ENCODE results near the gene DPF3. TPM values are rescaled to one million over a fixed set of nuclear protein-coding genes. Genes with fewer than 3 reads are reported as not detected.

The DPF3 gene
- total RNA-seq, 4 donors from 2014 or later, result under 0.01 to 2.7 (median 0.61) TPM; not detected in 1

- H3K4me1 ChIP-seq, result no peaks in the 10 kb centered on the region
- no peak overlapping the region for H3K4me3 ChIP-seq
- H3K27me3 ChIP-seq, result no peaks in the 10 kb centered on the region
- WGBS, 2 donors, result 67 to 77% methylated on average over 4 to 6 of the region's 6 CpGs
- no peaks in the 10 kb centered on the region for H3K36me3 ChIP-seq
- no peak for DNase-seq
- TF ChIP-seq POLR2A (IDR thresholded peaks at IDR 0.05), result no peak
- TF ChIP-seq CTCF (IDR thresholded peaks at IDR 0.05), result no peak
- intact Hi-C loops (cut with DNase I), result no loop called here
- H3K27ac ChIP-seq, result no peak overlapping the region
- H3K9me3 ChIP-seq, result no peaks in the 10 kb centered on the region
Measured at GRCh38 chr14:72774894-72775620, 118.8 kb downstream of the DPF3 start.

GRCh38 chr14:72774141-72774540, 119.8 kb downstream of the DPF3 start:
- intact Hi-C loops (cut with DNase I), result no loop called here

GRCh38 chr14:72771561-72771960, 122.3 kb downstream of the DPF3 start:
- WGBS, 2 donors, result 70 to 93% methylated on average over 2 to 8 of the region's 11 CpGs
- no peak overlapping the region for H3K27ac ChIP-seq
- DNase-seq, result no peak

More at GRCh38 chr14:72774141-72774540, 119.8 kb downstream of the DPF3 start:
- 83 to 85% methylated on average over 4 of the region's 4 CpGs for WGBS, 2 donors
- no peak for TF ChIP-seq POLR2A (IDR thresholded peaks at IDR 0.05)
- no peak for TF ChIP-seq CTCF (IDR thresholded peaks at IDR 0.05)
- H3K4me3 ChIP-seq, result no peak overlapping the region
- no peaks in the 10 kb centered on the region for H3K9me3 ChIP-seq
- DNase-seq, result no peak
- H3K4me1 ChIP-seq, result no peaks in the 10 kb centered on the region
- H3K27me3 ChIP-seq, result no peaks in the 10 kb centered on the region
- H3K27ac ChIP-seq, result no peak overlapping the region
- no peaks in the 10 kb centered on the region for H3K36me3 ChIP-seq

GRCh38 chr14:72766296-72766695, 127.6 kb downstream of the DPF3 start:
- intact Hi-C loops (cut with DNase I), result no loop called here
- TF ChIP-seq POLR2A (IDR thresholded peaks at IDR 0.05) (no peak), CTCF (IDR thresholded peaks at IDR 0.05) (no peak)
- WGBS, 2 donors, result 89% methylated on average over 3 of the region's 3 CpGs
- Histone ChIP-seq H3K27me3 (no peaks in the 10 kb centered on the region), H3K4me1 (no peaks in the 10 kb centered on the region), H3K27ac (no peak overlapping the region), H3K36me3 (no peaks in the 10 kb centered on the region), H3K9me3 (peaks cover 0 to 14% (median 0%) of the 10 kb centered on the region in 3 donors), H3K4me3 (no peak overlapping the region)
- DNase-seq, result no peak

More at GRCh38 chr14:72771561-72771960, 122.3 kb downstream of the DPF3 start:
- intact Hi-C loops (cut with DNase I), result no loop called here
- no peaks in the 10 kb centered on the region for H3K4me1 ChIP-seq
- no peak for TF ChIP-seq CTCF (IDR thresholded peaks at IDR 0.05)
- no peak for TF ChIP-seq POLR2A (IDR thresholded peaks at IDR 0.05)
- H3K27me3 ChIP-seq, result no peaks in the 10 kb centered on the region
- no peaks in the 10 kb centered on the region for H3K36me3 ChIP-seq
- H3K9me3 ChIP-seq, result peaks cover 0 to 9% (median 0%) of the 10 kb centered on the region in 3 donors
- H3K4me3 ChIP-seq, result no peak overlapping the region

GRCh38 chr14:72763892-72764291, 130.0 kb downstream of the DPF3 start:
- no peak overlapping the region for H3K27ac ChIP-seq
- WGBS, 2 donors, result 83 to 92% methylated on average over 1 of the region's 1 CpG
- H3K36me3 ChIP-seq, result no peaks in the 10 kb centered on the region
- no peak for DNase-seq
- H3K27me3 ChIP-seq, result no peaks in the 10 kb centered on the region
- peaks cover 0 to 32% (median 7%) of the 10 kb centered on the region in 3 donors for H3K9me3 ChIP-seq
- H3K4me1 ChIP-seq, result no peaks in the 10 kb centered on the region
- intact Hi-C loops (cut with DNase I), result no loop called here
- H3K4me3 ChIP-seq, result no peak overlapping the region
- no peak for TF ChIP-seq CTCF (IDR thresholded peaks at IDR 0.05)
- no peak for TF ChIP-seq POLR2A (IDR thresholded peaks at IDR 0.05)

Measured in esophagus squamous epithelium (tissue), 5 donors.